Fibroblast of skin of back (primary cell): ENCODE measurements around the gene CEP70.

Experiments
- DNase-seq: peaks from one replicate; pipeline ENCODE4 v3.0.0-alpha.2; 2013

CEP70 gene

GRCh38 chr3:138449490-138449889 is 144.6 kb downstream of the CEP70 start:
- no peak for DNase-seq

GRCh38 chr3:138448631-138449030 is 145.4 kb downstream of the CEP70 start:
- DNase-seq = no peak

GRCh38 chr3:138445654-138446053 is 148.4 kb downstream of the CEP70 start:
- DNase-seq = no peak

GRCh38 chr3:138445236-138445635 is 148.8 kb downstream of the CEP70 start:
- DNase-seq = no peak
